NB4 (cell line): Measurements from ENCODE around the gene CACNA1B.

Experiments used
- DNase-seq: peaks from one replicate; pipeline ENCODE4 v3.0.0; 2010; ENCODE audit warnings: low read depth
- H3K4me3 ChIP-seq: one replicate; pipeline ENCODE4 v1.5.1; 2011; ENCODE audit warnings: mild to moderate bottlenecking, low read depth, low read length, moderate library complexity
- MYC ChIP-seq: IDR thresholded peaks from 2 replicates; pipeline ENCODE4 v1.6.1; 2011; ENCODE audit warnings: low read depth, low read length
- POLR2A ChIP-seq: IDR thresholded peaks from 2 replicates; pipeline ENCODE4 v1.6.1; 2011; ENCODE audit warnings: mild to moderate bottlenecking; ENCODE audit not compliant: insufficient read length; ENCODE audit errors: extremely low read depth
- TF ChIP-seq, protein P1 (sequence below): IDR thresholded peaks from 2 replicates; pipeline ENCODE4 v1.6.1; 2011; ENCODE audit warnings: low read depth, low read length
- TF ChIP-seq, protein P2 (sequence below): IDR thresholded peaks from one replicate; pipeline ENCODE4 v1.5.1; 2012; ENCODE audit warnings: low read depth, low read length

The CACNA1B gene

DNA sequence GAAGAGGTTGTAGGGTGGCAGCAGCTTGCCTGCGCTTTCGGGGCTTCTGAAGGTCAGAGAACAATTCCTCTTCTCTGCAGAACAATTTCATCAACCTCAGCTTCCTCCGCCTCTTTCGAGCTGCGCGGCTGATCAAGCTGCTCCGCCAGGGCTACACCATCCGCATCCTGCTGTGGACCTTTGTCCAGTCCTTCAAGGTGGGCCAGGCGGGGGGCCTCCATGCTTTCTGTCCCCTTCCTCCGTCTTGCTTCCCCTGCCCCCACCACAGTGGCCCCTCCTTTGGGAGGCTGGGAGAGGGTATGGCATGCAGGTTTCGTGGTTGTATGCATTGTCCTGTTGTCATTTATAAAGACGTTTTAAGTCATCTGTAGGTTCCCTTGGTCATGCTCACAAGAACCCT lies 195.8 kb downstream of the CACNA1B start:
- H3K4me3 ChIP-seq = no peak overlapping the region
- TF ChIP-seq, protein P1, sequence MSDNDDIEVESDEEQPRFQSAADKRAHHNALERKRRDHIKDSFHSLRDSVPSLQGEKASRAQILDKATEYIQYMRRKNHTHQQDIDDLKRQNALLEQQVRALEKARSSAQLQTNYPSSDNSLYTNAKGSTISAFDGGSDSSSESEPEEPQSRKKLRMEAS = no peak
- no peak for TF ChIP-seq MYC
- TF ChIP-seq, protein P2, sequence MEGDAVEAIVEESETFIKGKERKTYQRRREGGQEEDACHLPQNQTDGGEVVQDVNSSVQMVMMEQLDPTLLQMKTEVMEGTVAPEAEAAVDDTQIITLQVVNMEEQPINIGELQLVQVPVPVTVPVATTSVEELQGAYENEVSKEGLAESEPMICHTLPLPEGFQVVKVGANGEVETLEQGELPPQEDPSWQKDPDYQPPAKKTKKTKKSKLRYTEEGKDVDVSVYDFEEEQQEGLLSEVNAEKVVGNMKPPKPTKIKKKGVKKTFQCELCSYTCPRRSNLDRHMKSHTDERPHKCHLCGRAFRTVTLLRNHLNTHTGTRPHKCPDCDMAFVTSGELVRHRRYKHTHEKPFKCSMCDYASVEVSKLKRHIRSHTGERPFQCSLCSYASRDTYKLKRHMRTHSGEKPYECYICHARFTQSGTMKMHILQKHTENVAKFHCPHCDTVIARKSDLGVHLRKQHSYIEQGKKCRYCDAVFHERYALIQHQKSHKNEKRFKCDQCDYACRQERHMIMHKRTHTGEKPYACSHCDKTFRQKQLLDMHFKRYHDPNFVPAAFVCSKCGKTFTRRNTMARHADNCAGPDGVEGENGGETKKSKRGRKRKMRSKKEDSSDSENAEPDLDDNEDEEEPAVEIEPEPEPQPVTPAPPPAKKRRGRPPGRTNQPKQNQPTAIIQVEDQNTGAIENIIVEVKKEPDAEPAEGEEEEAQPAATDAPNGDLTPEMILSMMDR = no peak
- no peak for TF ChIP-seq POLR2A
- DNase-seq = no peak

DNA sequence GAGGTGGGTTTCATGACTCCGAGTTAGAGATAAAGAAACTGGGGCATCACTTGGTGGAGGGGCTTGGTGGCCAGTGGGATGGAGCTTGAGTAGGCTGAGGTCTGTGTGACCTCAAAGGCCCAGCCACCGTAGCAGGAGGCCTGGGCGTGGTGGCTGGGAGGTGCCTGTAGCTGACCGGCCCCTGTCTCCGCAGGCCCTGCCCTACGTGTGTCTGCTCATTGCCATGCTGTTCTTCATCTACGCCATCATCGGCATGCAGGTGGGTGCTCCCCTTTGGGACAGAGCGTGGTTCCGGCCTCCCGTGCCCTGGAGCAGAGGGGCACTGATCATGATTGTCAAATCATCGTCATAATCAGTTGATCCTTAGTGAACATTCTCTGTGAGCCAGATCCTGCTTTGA lies 196.2 kb downstream of the CACNA1B start:
- no peak for DNase-seq
- TF ChIP-seq, protein P2 = no peak
- TF ChIP-seq MYC = no peak
- TF ChIP-seq, protein P1 = no peak
- TF ChIP-seq POLR2A = no peak
- H3K4me3 ChIP-seq = no peak overlapping the region

DNA sequence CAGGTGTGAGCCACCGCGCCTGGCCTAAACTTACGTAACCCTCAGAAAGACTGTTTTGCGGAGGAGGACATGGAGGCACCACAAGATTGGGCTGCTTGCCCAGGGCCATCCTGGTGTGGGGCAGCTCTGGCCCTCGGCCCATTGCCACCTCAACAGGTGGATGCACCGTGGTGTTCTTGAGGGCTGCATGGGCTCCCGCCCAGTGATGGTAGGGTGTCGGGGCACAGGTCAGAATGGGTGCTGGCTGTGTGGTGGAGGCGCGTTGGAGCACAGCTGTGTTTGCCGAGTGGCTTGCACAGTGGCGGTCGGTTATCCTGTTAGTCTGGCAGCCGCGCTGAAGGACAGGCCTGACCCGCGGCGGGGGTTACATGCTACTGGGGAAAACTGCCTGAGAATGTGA lies 196.9 kb downstream of the CACNA1B start:
- H3K4me3 ChIP-seq = no peak overlapping the region
- TF ChIP-seq, protein P2 = no peak
- TF ChIP-seq, protein P1 = no peak
- TF ChIP-seq MYC (no peak), POLR2A (no peak)
- no peak for DNase-seq

DNA sequence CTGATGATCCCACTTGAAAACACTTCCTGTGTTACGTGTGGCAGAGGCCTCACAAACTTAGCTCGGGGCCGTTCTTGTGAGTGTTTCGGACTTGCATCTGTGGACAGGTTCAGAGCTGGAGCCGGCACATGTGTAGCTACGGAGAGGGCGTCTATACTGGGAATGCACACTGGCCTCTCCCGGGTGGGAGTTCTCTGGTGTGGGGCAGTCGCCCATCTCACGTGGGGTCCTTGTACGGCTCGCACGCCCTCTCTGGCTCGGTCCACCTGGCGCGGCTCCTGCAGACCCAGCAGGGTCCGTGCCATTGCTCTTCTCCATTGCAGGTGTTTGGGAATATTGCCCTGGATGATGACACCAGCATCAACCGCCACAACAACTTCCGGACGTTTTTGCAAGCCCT lies 197.9 kb downstream of the CACNA1B start:
- no peak overlapping the region for H3K4me3 ChIP-seq
- TF ChIP-seq, protein P2 = no peak
- no peak for TF ChIP-seq MYC
- TF ChIP-seq, protein P1 = no peak
- no peak for DNase-seq

DNA sequence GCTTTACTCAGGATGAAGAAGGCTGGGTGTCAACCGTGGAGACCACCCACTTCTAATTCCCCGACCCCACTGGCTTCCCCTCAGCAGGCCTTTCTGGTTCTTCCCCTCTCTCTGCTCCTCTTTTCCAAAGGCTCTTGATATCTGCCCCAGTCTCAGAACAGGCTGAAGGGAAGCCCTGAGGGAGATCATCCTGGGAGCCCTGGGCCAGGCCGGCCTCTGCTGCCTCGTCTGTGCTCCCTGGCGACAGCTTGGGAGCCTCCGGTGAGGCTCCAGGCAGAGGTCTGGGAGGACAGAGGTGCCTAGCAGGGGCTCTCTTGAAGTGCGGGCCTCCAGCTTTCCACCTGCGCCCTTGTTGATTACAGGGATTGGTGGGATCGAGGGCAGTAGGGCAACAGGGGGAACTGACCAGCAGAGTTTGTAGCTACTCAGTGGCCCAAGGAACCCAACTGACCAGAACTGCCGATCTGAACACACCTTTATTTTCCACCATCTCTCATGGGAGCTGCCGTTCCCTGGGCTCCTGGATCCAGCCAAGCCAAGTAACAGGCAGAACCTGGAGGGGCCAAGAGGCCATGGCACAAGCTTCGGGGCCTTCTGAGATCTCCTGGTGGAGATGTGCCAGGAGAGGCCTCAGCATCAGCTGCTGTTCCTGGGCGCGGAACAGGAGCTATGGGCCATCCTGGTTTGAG lies 198.5 kb downstream of the CACNA1B start:
- H3K4me3 ChIP-seq = no peak overlapping the region
- DNase-seq = no peak
- TF ChIP-seq POLR2A = no peak
- TF ChIP-seq, protein P2 = no peak
- no peak for TF ChIP-seq MYC
- TF ChIP-seq, protein P1 = no peak
